Heart left ventricle (tissue), 13 donors: Measurements from ENCODE around the gene IGF2BP1.

Source experiments
- POLR2A ChIP-seq, 2 donors: fragments of 450-650 bp; IDR thresholded peaks; one replicate each; pipeline ENCODE4 v1.6.1; 2017; ENCODE audit warnings: antibody characterized with exemption in 2 of 2, mild to moderate bottlenecking in 2 of 2, moderate library complexity in 2 of 2
- TF ChIP-seq, protein P1 (sequence below), 12 donors: fragments of 200-600 bp; sonication (generic) in 4 of 12; IDR thresholded peaks; one replicate each; pipeline versions ENCODE4 v1.5.0 to v1.8.0; 2018 to 2022; ENCODE audit warnings: antibody characterized with exemption in 12 of 12, mild to moderate bottlenecking in 5 of 12
- donor health status: ischemic (EF 13 %, LVEDD 7.1; RV severe dilation, severe dysfunction).
- donor health status: DM: no; HTN: yes; CAD: no.
- donor health status: DM: no; HTN: no; CAD: no.
- donor health status: ischemic (EF 25% LVEDD 6.9; RV normal size, moderate dysfunction).
- donor health status: ischemic (EF 25% LVEDD 5.7; RV mildly dilated, moderate dysfunction).
- donor health status: ischemic (EF 35%, LVEDD 5.7; RV mildly dilated, moderate dysfunction).
- donor health status: nonischemic (EF 11% LVEDD 7.7; RV severe dilation, severe dysfunction).
- donor health status: DM: yes; HTN: yes; CAD: no.
- donor health status: PGD.
- donor health status: ischemic (EF 29% LVEDD 5.4; RV normal size, mild dysfunction).
- donor health status: nonischemic (EF 23%, LVEDD 6.1; RV moderate dilation, normal function).

DNA sequence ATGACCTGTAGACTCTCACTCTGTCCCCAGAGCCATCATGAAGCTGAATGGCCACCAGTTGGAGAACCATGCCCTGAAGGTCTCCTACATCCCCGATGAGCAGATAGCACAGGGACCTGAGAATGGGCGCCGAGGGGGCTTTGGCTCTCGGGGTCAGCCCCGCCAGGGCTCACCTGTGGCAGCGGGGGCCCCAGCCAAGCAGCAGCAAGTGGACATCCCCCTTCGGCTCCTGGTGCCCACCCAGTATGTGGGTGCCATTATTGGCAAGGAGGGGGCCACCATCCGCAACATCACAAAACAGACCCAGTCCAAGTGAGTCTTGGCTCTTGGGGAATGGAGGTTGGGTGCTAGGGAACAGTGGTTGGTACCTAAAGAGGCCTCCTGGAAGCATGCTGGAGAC, 41.0 kb downstream of the IGF2BP1 start:
- TF ChIP-seq, protein P1, sequence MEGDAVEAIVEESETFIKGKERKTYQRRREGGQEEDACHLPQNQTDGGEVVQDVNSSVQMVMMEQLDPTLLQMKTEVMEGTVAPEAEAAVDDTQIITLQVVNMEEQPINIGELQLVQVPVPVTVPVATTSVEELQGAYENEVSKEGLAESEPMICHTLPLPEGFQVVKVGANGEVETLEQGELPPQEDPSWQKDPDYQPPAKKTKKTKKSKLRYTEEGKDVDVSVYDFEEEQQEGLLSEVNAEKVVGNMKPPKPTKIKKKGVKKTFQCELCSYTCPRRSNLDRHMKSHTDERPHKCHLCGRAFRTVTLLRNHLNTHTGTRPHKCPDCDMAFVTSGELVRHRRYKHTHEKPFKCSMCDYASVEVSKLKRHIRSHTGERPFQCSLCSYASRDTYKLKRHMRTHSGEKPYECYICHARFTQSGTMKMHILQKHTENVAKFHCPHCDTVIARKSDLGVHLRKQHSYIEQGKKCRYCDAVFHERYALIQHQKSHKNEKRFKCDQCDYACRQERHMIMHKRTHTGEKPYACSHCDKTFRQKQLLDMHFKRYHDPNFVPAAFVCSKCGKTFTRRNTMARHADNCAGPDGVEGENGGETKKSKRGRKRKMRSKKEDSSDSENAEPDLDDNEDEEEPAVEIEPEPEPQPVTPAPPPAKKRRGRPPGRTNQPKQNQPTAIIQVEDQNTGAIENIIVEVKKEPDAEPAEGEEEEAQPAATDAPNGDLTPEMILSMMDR (IDR thresholded peaks at IDR 0.05) = no peak
- TF ChIP-seq POLR2A (IDR thresholded peaks at IDR 0.05) = no peak
